GM23338 (cell line): ENCODE results near the gene OPTC. TPM values are rescaled to one million over a fixed set of nuclear protein-coding genes. Genes with fewer than 3 reads are reported as not detected.

Experiments used
- ATAC-seq: fragments of 200-7000 bp; cut with Tn5 transposase; 3 replicates; pipeline ENCODE4 v1.9.1; 2020
- DNase-seq: peaks from one replicate; pipeline ENCODE4 v3.0.0-alpha.2; 2015; ENCODE audit warnings: low spot score
- H2AFZ ChIP-seq: fragments of 200-600 bp; sonication (generic); 2 replicates; pipeline ENCODE4 v1.8.0; 2016; ENCODE audit warnings: antibody characterized with exemption, mild to moderate bottlenecking, moderate library complexity
- H3F3A ChIP-seq: fragments of 200-600 bp; sonication (generic); replicated peaks from 2 replicates; pipeline ENCODE4 v1.8.0; 2017; ENCODE audit warnings: antibody characterized with exemption, mixed run types, low read depth
- H3K27ac ChIP-seq: fragments of 200-600 bp; sonication (generic); 2 replicates; pipeline ENCODE4 v1.6.1; 2016; ENCODE audit warnings: low read depth
- H3K27me3 ChIP-seq: fragments of 200-600 bp; sonication (generic); 2 replicates; pipeline ENCODE4 v1.8.0; 2016; ENCODE audit warnings: mild to moderate bottlenecking, mixed run types, moderate library complexity; ENCODE audit not compliant: insufficient read depth
- H3K36me3 ChIP-seq: fragments of 200-600 bp; sonication (generic); 2 replicates; pipeline ENCODE4 v1.8.0; 2016; ENCODE audit warnings: mild to moderate bottlenecking; ENCODE audit not compliant: insufficient read depth
- H3K4me1 ChIP-seq: fragments of 200-600 bp; sonication (generic); 2 replicates; pipeline ENCODE4 v1.8.0; 2016; ENCODE audit warnings: mild to moderate bottlenecking, moderate library complexity; ENCODE audit not compliant: insufficient read depth
- H3K4me2 ChIP-seq: fragments of 200-600 bp; sonication (generic); 2 replicates; pipeline ENCODE4 v1.7.1; 2017; ENCODE audit warnings: mixed run types
- H3K4me3 ChIP-seq: fragments of 200-600 bp; sonication (generic); 2 replicates; pipeline ENCODE4 v1.6.1; 2016; ENCODE audit warnings: mixed run types
- H3K79me2 ChIP-seq: fragments of 200-600 bp; sonication (generic); replicated peaks from 2 replicates; pipeline ENCODE4 v1.8.0; 2017; ENCODE audit warnings: mild to moderate bottlenecking; ENCODE audit not compliant: insufficient read depth
- H3K9me2 ChIP-seq: fragments of 200-600 bp; sonication (generic); 2 replicates; pipeline ENCODE4 v1.8.0; 2017; ENCODE audit not compliant: insufficient read depth
- H4K20me1 ChIP-seq: fragments of 200-600 bp; sonication (generic); replicated peaks from 2 replicates; pipeline ENCODE4 v1.8.0; 2017; ENCODE audit warnings: mild to moderate bottlenecking; ENCODE audit not compliant: insufficient read depth
- H3K27ac Mint-ChIP-seq: 2 replicates; pipeline ENCODE4 v1.8.0; 2020; ENCODE audit warnings: inconsistent platforms, mild to moderate bottlenecking, moderate library complexity, mixed read lengths
- H3K27me3 Mint-ChIP-seq: 3 replicates; pipeline ENCODE4 v1.8.0; 2022; ENCODE audit warnings: low read depth, mild to moderate bottlenecking, moderate library complexity, mixed read lengths, inconsistent platforms; ENCODE audit not compliant: insufficient read depth, poor library complexity
- H3K36me3 Mint-ChIP-seq: 3 replicates; pipeline ENCODE4 v1.8.0; 2021; ENCODE audit warnings: low read depth, mild to moderate bottlenecking, inconsistent platforms, moderate library complexity, mixed read lengths
- H3K4me1 Mint-ChIP-seq: 3 replicates; pipeline ENCODE4 v1.8.0; 2020; ENCODE audit warnings: mild to moderate bottlenecking, inconsistent platforms, mixed read lengths
- H3K4me3 Mint-ChIP-seq: 3 replicates; pipeline ENCODE4 v1.8.0; 2021; ENCODE audit warnings: moderate library complexity, mild to moderate bottlenecking, inconsistent platforms, mixed read lengths
- H3K9me3 Mint-ChIP-seq: 3 replicates; pipeline ENCODE4 v1.8.0; 2020; ENCODE audit warnings: moderate library complexity, mild to moderate bottlenecking, inconsistent platforms, mixed read lengths
- CREB1 ChIP-seq: fragments of 250-450 bp; sonication (Bioruptor Pico); IDR thresholded peaks from 2 replicates; pipeline ENCODE4 v1.5.0; 2020; ENCODE audit warnings: low read depth, mild to moderate bottlenecking, moderate library complexity
- CTCF ChIP-seq, 2 experiments: fragments of 200-600 bp in 1 of 2; sonication (generic) in 1 of 2; conservative IDR thresholded peaks; 2 replicates each; pipeline versions ENCODE4 v1.5.1 to v1.6.1; 2016 to 2017; ENCODE audit warnings: antibody characterized with exemption in 2 of 2, low read depth in 2 of 2, mild to moderate bottlenecking in 2 of 2, moderate library complexity in 1 of 2
- EZH2 ChIP-seq: fragments of 200-600 bp; sonication (generic); IDR thresholded peaks from one replicate; pipeline ENCODE4 v1.8.0; 2017; ENCODE audit warnings: antibody characterized with exemption, mild to moderate bottlenecking, low read depth; ENCODE audit not compliant: unreplicated experiment
- EZH2phosphoT487 ChIP-seq: fragments of 200-600 bp; sonication (generic); IDR thresholded peaks from one replicate; pipeline ENCODE4 v1.8.1; 2018; ENCODE audit warnings: antibody characterized with exemption; ENCODE audit not compliant: unreplicated experiment
- JUNB ChIP-seq: IDR thresholded peaks from one replicate; pipeline ENCODE4 v1.6.1; 2016; ENCODE audit warnings: antibody characterized with exemption; ENCODE audit not compliant: unreplicated experiment
- NANOG ChIP-seq: IDR thresholded peaks from 2 replicates; pipeline ENCODE4 v1.6.1; 2016; ENCODE audit warnings: antibody characterized with exemption, borderline replicate concordance
- POLR2AphosphoS5 ChIP-seq: IDR thresholded peaks from 2 replicates; pipeline ENCODE4 v1.6.1; 2016; ENCODE audit warnings: antibody characterized with exemption, low read depth
- STAT1 ChIP-seq: IDR thresholded peaks from one replicate; pipeline ENCODE4 v1.6.1; 2016; ENCODE audit warnings: antibody characterized with exemption; ENCODE audit not compliant: unreplicated experiment
- ZNF114 ChIP-seq: fragments of 250-450 bp; sonication (Bioruptor Pico); IDR thresholded peaks from 2 replicates; pipeline ENCODE4 v1.5.0; 2020; ENCODE audit warnings: mild to moderate bottlenecking, moderate library complexity
- ZNF331 ChIP-seq: fragments of 250-450 bp; sonication (Bioruptor Pico); IDR thresholded peaks from 2 replicates; pipeline ENCODE4 v1.5.0; 2020; ENCODE audit warnings: low read depth, mild to moderate bottlenecking, moderate library complexity
- polyA plus RNA-seq: library from polyadenylated mRNA; unstranded; fragments of >200 nt; fragmentation: Nextera tagmentation; extraction: Ambion mirVana; gene quantifications from 2 replicates; pipeline ENCODE4 v1.2.1, GENCODE V29; 2016
- total RNA-seq: library from RNA; depleted of rRNA; stranded (reverse); fragments of >200 nt; shearing (Covaris generic); gene quantifications from 2 replicates; pipeline ENCODE4 v1.2.3, GENCODE V29; 2014
- TF ChIP-seq, protein P1 (sequence below): fragments of 250-450 bp; sonication (Bioruptor Pico); IDR thresholded peaks from 2 replicates; pipeline ENCODE4 v1.5.0; 2020; ENCODE audit warnings: mild to moderate bottlenecking, moderate library complexity
- TF ChIP-seq, protein P2 (sequence below): IDR thresholded peaks from one replicate; pipeline ENCODE4 v1.6.1; 2018; ENCODE audit warnings: antibody characterized with exemption; ENCODE audit not compliant: unreplicated experiment
- TF ChIP-seq, protein P3 (sequence below): IDR thresholded peaks from 2 replicates; pipeline ENCODE4 v1.6.1; 2016; ENCODE audit warnings: antibody characterized with exemption

OPTC gene
- total and polyA plus RNA-seq, 2 experiments from 2014 or later = 0.50 to 1.0 TPM

DNA sequence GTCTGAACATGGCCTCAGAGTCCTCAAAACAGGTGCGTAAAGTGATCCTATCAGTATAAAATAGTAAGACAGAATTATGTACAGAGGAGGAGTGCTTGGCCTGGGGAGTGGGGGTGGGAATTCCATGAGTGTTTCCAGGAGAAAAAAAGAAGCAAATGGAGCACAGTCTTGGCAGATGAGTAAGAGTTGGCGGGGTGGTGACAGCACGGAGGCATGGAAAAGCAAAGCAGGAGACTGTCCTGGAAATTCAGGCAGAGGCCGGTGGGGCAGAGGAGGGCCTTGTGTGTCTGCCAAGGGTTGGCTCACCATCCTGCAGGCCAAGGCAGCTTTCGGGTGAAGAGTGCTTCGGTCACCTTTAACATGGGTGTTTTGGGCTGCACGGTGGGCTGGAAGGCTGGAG, 63.4 kb downstream of the OPTC start:
- Histone ChIP-seq H3K4me1 (peaks cover 42% of the 10 kb centered on the region), H3K9me2 (0 out of 2 replicates have a peak, but pooled peaks cover 6% of the 10 kb centered on the region), H3K27me3 (no peaks in the 10 kb centered on the region), H3K4me3 (no peak overlapping the region), H3K36me3 (no peaks in the 10 kb centered on the region), H4K20me1 (no peaks in the 10 kb centered on the region), H2AFZ (no peak overlapping the region; the same call in 1 of the 2 replicates), H3K27ac (no peak overlapping the region), H3F3A (0 out of 2 replicates have a peak, but pooled peaks cover 3% of the 10 kb centered on the region), H3K79me2 (no peaks in the 10 kb centered on the region), H3K4me2 (no peak overlapping the region)
- H3K4me3 Mint-ChIP-seq = no peak overlapping the region; the same call in 2 of the 3 replicates
- peaks cover 41% of the 10 kb centered on the region for H3K4me1 Mint-ChIP-seq
- no peaks in the 10 kb centered on the region for H3K36me3 Mint-ChIP-seq
- TF ChIP-seq NANOG (no peak), STAT1 (no peak), ZNF331 (CRISPR knock-in tag) (no peak), EZH2phosphoT487 (no peak), POLR2AphosphoS5 (no peak), CREB1 (CRISPR knock-in tag) (no peak), EZH2 (no peak), JUNB (no peak), ZNF114 (CRISPR knock-in tag) (no peak), CTCF (conservative IDR thresholded peaks at IDR 0.05; ENCODE audit: low read depth in 2 of 2) (no peak)
- TF ChIP-seq, protein P1, sequence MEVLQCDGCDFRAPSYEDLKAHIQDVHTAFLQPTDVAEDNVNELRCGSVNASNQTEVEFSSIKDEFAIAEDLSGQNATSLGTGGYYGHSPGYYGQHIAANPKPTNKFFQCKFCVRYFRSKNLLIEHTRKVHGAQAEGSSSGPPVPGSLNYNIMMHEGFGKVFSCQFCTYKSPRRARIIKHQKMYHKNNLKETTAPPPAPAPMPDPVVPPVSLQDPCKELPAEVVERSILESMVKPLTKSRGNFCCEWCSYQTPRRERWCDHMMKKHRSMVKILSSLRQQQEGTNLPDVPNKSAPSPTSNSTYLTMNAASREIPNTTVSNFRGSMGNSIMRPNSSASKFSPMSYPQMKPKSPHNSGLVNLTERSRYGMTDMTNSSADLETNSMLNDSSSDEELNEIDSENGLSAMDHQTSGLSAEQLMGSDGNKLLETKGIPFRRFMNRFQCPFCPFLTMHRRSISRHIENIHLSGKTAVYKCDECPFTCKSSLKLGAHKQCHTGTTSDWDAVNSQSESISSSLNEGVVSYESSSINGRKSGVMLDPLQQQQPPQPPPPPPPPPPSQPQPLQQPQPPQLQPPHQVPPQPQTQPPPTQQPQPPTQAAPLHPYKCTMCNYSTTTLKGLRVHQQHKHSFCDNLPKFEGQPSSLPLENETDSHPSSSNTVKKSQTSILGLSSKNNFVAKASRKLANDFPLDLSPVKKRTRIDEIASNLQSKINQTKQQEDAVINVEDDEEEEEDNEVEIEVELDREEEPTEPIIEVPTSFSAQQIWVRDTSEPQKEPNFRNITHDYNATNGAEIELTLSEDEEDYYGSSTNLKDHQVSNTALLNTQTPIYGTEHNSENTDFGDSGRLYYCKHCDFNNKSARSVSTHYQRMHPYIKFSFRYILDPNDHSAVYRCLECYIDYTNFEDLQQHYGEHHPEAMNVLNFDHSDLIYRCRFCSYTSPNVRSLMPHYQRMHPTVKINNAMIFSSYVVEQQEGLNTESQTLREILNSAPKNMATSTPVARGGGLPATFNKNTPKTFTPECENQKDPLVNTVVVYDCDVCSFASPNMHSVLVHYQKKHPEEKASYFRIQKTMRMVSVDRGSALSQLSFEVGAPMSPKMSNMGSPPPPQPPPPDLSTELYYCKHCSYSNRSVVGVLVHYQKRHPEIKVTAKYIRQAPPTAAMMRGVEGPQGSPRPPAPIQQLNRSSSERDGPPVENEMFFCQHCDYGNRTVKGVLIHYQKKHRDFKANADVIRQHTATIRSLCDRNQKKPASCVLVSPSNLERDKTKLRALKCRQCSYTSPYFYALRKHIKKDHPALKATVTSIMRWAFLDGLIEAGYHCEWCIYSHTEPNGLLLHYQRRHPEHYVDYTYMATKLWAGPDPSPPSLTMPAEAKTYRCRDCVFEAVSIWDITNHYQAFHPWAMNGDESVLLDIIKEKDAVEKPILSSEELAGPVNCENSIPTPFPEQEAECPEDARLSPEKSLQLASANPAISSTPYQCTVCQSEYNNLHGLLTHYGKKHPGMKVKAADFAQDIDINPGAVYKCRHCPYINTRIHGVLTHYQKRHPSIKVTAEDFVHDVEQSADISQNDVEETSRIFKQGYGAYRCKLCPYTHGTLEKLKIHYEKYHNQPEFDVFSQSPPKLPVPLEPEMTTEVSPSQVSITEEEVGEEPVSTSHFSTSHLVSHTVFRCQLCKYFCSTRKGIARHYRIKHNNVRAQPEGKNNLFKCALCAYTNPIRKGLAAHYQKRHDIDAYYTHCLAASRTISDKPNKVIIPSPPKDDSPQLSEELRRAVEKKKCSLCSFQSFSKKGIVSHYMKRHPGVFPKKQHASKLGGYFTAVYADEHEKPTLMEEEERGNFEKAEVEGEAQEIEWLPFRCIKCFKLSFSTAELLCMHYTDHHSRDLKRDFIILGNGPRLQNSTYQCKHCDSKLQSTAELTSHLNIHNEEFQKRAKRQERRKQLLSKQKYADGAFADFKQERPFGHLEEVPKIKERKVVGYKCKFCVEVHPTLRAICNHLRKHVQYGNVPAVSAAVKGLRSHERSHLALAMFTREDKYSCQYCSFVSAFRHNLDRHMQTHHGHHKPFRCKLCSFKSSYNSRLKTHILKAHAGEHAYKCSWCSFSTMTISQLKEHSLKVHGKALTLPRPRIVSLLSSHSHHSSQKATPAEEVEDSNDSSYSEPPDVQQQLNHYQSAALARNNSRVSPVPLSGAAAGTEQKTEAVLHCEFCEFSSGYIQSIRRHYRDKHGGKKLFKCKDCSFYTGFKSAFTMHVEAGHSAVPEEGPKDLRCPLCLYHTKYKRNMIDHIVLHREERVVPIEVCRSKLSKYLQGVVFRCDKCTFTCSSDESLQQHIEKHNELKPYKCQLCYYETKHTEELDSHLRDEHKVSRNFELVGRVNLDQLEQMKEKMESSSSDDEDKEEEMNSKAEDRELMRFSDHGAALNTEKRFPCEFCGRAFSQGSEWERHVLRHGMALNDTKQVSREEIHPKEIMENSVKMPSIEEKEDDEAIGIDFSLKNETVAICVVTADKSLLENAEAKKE (CRISPR knock-in tag) = no peak
- TF ChIP-seq, protein P2, sequence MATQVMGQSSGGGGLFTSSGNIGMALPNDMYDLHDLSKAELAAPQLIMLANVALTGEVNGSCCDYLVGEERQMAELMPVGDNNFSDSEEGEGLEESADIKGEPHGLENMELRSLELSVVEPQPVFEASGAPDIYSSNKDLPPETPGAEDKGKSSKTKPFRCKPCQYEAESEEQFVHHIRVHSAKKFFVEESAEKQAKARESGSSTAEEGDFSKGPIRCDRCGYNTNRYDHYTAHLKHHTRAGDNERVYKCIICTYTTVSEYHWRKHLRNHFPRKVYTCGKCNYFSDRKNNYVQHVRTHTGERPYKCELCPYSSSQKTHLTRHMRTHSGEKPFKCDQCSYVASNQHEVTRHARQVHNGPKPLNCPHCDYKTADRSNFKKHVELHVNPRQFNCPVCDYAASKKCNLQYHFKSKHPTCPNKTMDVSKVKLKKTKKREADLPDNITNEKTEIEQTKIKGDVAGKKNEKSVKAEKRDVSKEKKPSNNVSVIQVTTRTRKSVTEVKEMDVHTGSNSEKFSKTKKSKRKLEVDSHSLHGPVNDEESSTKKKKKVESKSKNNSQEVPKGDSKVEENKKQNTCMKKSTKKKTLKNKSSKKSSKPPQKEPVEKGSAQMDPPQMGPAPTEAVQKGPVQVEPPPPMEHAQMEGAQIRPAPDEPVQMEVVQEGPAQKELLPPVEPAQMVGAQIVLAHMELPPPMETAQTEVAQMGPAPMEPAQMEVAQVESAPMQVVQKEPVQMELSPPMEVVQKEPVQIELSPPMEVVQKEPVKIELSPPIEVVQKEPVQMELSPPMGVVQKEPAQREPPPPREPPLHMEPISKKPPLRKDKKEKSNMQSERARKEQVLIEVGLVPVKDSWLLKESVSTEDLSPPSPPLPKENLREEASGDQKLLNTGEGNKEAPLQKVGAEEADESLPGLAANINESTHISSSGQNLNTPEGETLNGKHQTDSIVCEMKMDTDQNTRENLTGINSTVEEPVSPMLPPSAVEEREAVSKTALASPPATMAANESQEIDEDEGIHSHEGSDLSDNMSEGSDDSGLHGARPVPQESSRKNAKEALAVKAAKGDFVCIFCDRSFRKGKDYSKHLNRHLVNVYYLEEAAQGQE = no peak
- TF ChIP-seq, protein P3, sequence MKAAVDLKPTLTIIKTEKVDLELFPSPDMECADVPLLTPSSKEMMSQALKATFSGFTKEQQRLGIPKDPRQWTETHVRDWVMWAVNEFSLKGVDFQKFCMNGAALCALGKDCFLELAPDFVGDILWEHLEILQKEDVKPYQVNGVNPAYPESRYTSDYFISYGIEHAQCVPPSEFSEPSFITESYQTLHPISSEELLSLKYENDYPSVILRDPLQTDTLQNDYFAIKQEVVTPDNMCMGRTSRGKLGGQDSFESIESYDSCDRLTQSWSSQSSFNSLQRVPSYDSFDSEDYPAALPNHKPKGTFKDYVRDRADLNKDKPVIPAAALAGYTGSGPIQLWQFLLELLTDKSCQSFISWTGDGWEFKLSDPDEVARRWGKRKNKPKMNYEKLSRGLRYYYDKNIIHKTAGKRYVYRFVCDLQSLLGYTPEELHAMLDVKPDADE = no peak
- no peaks in the 10 kb centered on the region for H3K9me3 Mint-ChIP-seq
- DNase-seq (no peak), ATAC-seq (no peak)
- peaks cover 5% of the 10 kb centered on the region for H3K27me3 Mint-ChIP-seq
- H3K27ac Mint-ChIP-seq = no peak overlapping the region
